Choroid plexus epithelial cell (primary cell): ENCODE results near the gene C4orf50.
A peak's percentile ranks its signal among the peaks of the same experiment; 100 is the strongest.

Experiments
- DNase-seq: peaks from one replicate; pipeline ENCODE4 v3.0.0-alpha.2; 2010; ENCODE audit warnings: low read depth
- H3K4me3 ChIP-seq: 2 replicates; pipeline ENCODE4 v1.5.1; 2011; ENCODE audit warnings: low read depth, mild to moderate bottlenecking, control low read depth, low read length, moderate library complexity
- CTCF ChIP-seq: conservative IDR thresholded peaks from 2 replicates; pipeline ENCODE4 v1.5.1; 2011; ENCODE audit warnings: low read depth, mild to moderate bottlenecking, control low read depth, inconsistent platforms, low read length, moderate library complexity

Gene C4orf50

GRCh38 chr4:5945936-5946335, 72.3 kb downstream of the C4orf50 start:
- no peak overlapping the region for H3K4me3 ChIP-seq
- no peak for DNase-seq
- TF ChIP-seq CTCF: no peak

- no peak for DNase-seq
- TF ChIP-seq CTCF: no peak
Measured at GRCh38 chr4:5945171-5945570, 73.1 kb downstream of the C4orf50 start.

GRCh38 chr4:5943561-5943960, 74.7 kb downstream of the C4orf50 start:
- TF ChIP-seq CTCF: no peak
- H3K4me3 ChIP-seq: no peak overlapping the region
- no peak for DNase-seq

More at GRCh38 chr4:5945171-5945570, 73.1 kb downstream of the C4orf50 start:
- no peak overlapping the region for H3K4me3 ChIP-seq

- no peak overlapping the region for H3K4me3 ChIP-seq
- no peak for DNase-seq
- no peak for TF ChIP-seq CTCF
Measured at GRCh38 chr4:5942947-5943346, 75.3 kb downstream of the C4orf50 start.

GRCh38 chr4:5941601-5942000, 76.6 kb downstream of the C4orf50 start:
- H3K4me3 ChIP-seq: no peak overlapping the region
- DNase-seq: no peak
- TF ChIP-seq CTCF: no peak

- no peak overlapping the region for H3K4me3 ChIP-seq
- peak; percentile 6 for DNase-seq
- no peak for TF ChIP-seq CTCF
Measured at GRCh38 chr4:5940470-5941203, 77.6 kb downstream of the C4orf50 start.

- no peak for TF ChIP-seq CTCF
- DNase-seq: no peak
- H3K4me3 ChIP-seq: no peak overlapping the region
Measured at GRCh38 chr4:5933996-5934831, 84.0 kb downstream of the C4orf50 start.
